GM18508 (cell line): ENCODE results near the gene C19orf73.

Experiments
- ATAC-seq: cut with Tn5 transposase; IDR thresholded peaks from one replicate; pipeline ENCODE4 v1.9.1; 2021; ENCODE audit warnings: moderate number of reproducible peaks; ENCODE audit not compliant: insufficient read depth, unreplicated experiment

Gene C19orf73

DNA sequence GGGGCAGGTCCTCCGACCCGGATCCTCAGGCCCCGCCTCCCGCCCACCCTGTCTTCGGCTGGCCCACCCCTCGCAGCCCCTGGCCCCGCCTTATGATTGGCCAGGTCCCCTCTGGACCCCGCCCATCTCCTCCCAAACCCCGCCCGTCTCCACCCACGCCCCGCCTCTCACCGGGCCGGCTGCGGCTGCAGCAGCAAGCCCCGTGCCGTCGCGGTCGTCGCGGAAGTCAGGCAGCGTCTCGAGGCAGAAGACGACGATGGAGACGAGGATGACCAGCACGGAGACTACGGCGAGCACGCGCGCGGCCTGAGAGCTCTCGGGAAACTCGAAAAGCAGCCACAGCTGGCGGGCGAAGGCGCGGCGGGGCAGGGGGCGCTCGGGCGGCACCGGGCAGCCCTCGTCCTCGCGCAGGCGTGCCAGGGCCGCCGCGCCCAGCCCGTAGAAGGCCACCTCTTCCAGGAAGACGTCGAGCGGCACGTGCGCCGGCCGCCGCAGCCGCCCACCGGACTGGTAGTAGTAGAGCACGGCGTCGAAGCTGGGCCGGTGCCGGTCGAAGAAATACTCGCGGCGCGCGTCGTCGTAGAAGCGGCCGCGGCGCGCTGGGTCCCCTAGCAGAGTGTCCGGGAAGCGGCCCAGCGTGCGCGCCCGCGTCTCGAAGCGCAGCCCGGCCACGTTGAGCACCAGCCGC lies 46.9 kb downstream of the C19orf73 start:
- no peak for ATAC-seq

GRCh38 chr19:49070416-49070815 lies 48.5 kb downstream of the C19orf73 start:
- no peak for ATAC-seq

- no peak for ATAC-seq
Measured at GRCh38 chr19:49069026-49069425, 49.9 kb downstream of the C19orf73 start.
